ENCODE results near the gene HECA. TPM values are rescaled to one million over a fixed set of nuclear protein-coding genes. Genes with fewer than 3 reads are reported as not detected.

The HECA gene
- total RNA-seq, 1 donor = 53.9 TPM

DNA sequence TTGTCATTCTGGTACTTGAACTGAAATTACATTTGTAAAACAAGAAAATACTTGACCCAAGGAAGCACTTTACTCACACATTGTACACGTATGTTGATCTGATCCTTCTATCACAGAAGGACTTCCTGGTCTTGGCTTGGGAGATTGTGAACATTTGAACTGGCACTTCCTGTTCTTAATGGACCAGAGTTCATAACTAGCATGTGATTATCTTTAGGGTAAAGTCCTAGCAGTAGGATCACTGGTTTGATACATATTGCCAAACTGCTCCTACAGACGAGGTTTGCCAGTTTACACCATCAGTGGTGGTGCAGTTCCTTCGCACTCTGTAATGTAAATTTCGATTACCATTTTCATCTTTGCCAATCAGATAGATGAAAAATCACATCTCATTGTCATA lies 12.7 kb downstream of the HECA start:
- H2AFZ ChIP-seq (ENCODE audit: low read length) = no peak overlapping the region
- no peak overlapping the region for H3K4me3 ChIP-seq (ENCODE audit: insufficient read depth, low read length)
- H3K79me2 ChIP-seq (ENCODE audit: insufficient read depth, low read length) = peaks cover 72% of the 10 kb centered on the region
- H3K9me3 ChIP-seq (ENCODE audit: low read depth, low read length) = no peaks in the 10 kb centered on the region
- H3K4me1 ChIP-seq (ENCODE audit: insufficient read depth, low read length) = peaks cover 14% of the 10 kb centered on the region
- no peaks in the 10 kb centered on the region for H3K36me3 ChIP-seq (ENCODE audit: insufficient read depth, low read length)
- peaks cover 12% of the 10 kb centered on the region for H4K20me1 ChIP-seq (ENCODE audit: insufficient read depth, low read length)
- no peak overlapping the region for H3K4me2 ChIP-seq (ENCODE audit: insufficient read depth, low read length)
- no peak for DNase-seq (ENCODE audit: insufficient read length, low spot score, missing footprints)
- TF ChIP-seq, protein P1, sequence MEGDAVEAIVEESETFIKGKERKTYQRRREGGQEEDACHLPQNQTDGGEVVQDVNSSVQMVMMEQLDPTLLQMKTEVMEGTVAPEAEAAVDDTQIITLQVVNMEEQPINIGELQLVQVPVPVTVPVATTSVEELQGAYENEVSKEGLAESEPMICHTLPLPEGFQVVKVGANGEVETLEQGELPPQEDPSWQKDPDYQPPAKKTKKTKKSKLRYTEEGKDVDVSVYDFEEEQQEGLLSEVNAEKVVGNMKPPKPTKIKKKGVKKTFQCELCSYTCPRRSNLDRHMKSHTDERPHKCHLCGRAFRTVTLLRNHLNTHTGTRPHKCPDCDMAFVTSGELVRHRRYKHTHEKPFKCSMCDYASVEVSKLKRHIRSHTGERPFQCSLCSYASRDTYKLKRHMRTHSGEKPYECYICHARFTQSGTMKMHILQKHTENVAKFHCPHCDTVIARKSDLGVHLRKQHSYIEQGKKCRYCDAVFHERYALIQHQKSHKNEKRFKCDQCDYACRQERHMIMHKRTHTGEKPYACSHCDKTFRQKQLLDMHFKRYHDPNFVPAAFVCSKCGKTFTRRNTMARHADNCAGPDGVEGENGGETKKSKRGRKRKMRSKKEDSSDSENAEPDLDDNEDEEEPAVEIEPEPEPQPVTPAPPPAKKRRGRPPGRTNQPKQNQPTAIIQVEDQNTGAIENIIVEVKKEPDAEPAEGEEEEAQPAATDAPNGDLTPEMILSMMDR (IDR thresholded peaks at IDR 0.05; ENCODE audit: extremely low read depth, low read depth, low read length) = no peak
- no peak overlapping the region for H3K27ac ChIP-seq (ENCODE audit: low read depth, low read length)
- H3K27me3 ChIP-seq (ENCODE audit: insufficient read depth, low read length) = no peaks in the 10 kb centered on the region

DNA sequence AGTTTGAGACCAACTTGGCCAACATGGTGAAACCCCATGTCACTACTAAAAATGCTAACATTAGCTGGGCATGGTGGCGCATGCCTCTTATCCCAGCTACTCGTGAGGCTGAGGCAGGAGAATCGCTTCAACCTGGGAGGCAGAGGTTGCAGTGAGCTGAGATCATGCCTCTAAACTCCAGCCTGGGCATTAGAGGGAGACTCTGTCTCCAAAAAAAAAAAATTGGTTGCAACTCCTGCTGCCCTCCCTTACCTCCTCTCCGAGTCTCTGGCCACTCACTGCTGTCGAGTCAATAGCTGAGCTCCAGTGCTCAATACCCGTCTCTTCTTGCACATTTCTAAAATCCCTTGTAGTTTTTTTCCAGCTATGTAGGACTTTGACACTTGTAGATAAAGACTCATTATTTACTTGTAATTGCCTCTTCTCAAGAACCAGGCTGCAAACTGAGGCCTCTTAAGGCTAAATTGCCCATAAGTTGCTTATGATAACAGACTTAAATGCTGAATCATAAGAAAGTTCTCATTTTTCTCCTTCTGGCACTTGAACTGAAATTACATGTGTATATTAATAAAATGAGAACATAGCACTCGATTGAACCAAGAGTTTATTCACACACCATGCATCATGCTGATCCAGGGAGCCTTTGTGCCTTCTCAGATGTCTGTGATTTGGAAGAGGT lies 13.8 kb downstream of the HECA start:
- Histone ChIP-seq H2AFZ (ENCODE audit: low read length) (no peak overlapping the region), H3K9me3 (ENCODE audit: low read depth, low read length) (no peaks in the 10 kb centered on the region), H3K4me1 (ENCODE audit: insufficient read depth, low read length) (peaks cover 23% of the 10 kb centered on the region), H3K36me3 (ENCODE audit: insufficient read depth, low read length) (no peaks in the 10 kb centered on the region), H3K27ac (ENCODE audit: low read depth, low read length) (no peak overlapping the region), H3K4me2 (ENCODE audit: insufficient read depth, low read length) (peak overlapping the region; percentile 11), H3K27me3 (ENCODE audit: insufficient read depth, low read length) (no peaks in the 10 kb centered on the region), H3K4me3 (ENCODE audit: insufficient read depth, low read length) (no peak overlapping the region), H3K79me2 (ENCODE audit: insufficient read depth, low read length) (peaks cover 65% of the 10 kb centered on the region), H4K20me1 (ENCODE audit: insufficient read depth, low read length) (peaks cover 12% of the 10 kb centered on the region)
- no peak for DNase-seq (ENCODE audit: insufficient read length, low spot score, missing footprints)
- TF ChIP-seq, protein P1 (IDR thresholded peaks at IDR 0.05; ENCODE audit: extremely low read depth, low read depth, low read length) = no peak

DNA sequence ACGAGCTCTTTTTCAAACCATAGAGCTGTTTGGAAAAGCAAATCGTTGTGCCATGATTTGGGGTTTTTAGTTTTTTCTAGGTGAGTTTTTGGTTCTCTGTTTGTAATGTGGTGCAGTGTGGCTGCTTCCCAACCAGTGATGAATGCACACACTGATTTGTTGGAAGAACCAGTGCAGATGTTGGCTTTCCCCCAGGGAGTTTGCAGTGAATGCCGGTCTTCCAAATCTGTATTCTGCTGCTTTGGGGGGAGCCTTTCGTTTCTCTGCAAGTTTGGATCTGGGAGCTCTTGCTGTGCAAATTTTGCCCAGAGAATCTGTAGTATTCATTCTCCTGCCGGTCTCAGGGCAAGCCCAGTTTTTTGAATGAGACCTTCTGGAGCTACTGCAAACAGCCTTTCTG lies 14.5 kb downstream of the HECA start:
- no peaks in the 10 kb centered on the region for H3K9me3 ChIP-seq (ENCODE audit: low read depth, low read length)
- H3K79me2 ChIP-seq (ENCODE audit: insufficient read depth, low read length) = peaks cover 62% of the 10 kb centered on the region
- DNase-seq (ENCODE audit: insufficient read length, low spot score, missing footprints) = no peak
- H3K27me3 ChIP-seq (ENCODE audit: insufficient read depth, low read length) = no peaks in the 10 kb centered on the region
- no peaks in the 10 kb centered on the region for H3K36me3 ChIP-seq (ENCODE audit: insufficient read depth, low read length)
- TF ChIP-seq, protein P1 (IDR thresholded peaks at IDR 0.05; ENCODE audit: extremely low read depth, low read depth, low read length) = no peak
- H3K4me3 ChIP-seq (ENCODE audit: insufficient read depth, low read length) = no peak overlapping the region
- no peak overlapping the region for H3K27ac ChIP-seq (ENCODE audit: low read depth, low read length)
- H4K20me1 ChIP-seq (ENCODE audit: insufficient read depth, low read length) = peaks cover 10% of the 10 kb centered on the region
- peak overlapping the region; percentile 11 for H3K4me2 ChIP-seq (ENCODE audit: insufficient read depth, low read length)
- no peak overlapping the region for H2AFZ ChIP-seq (ENCODE audit: low read length)
- peaks cover 30% of the 10 kb centered on the region for H3K4me1 ChIP-seq (ENCODE audit: insufficient read depth, low read length)

DNA sequence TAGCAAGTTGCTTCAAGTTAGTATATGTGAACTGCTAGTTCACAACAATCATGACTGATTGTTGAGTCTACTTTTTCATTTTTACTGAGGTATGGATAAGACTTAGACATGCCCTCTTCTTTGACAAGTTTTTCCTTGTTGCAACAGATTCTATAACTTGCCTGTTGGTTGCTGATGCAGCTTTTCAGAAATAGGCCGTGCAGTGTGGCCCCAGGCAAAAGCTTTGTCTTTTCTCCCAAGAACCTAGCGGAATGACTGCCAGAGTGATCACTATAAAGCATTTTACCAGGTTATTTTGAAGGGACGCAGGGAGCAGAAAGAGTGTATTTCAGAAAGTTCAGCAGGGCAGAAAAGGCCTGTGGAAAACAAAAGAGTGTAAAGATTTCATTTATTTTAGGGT lies 16.0 kb downstream of the HECA start:
- H3K4me3 ChIP-seq (ENCODE audit: insufficient read depth, low read length) = no peak overlapping the region
- H3K4me1 ChIP-seq (ENCODE audit: insufficient read depth, low read length) = peaks cover 35% of the 10 kb centered on the region
- TF ChIP-seq, protein P1 (IDR thresholded peaks at IDR 0.05; ENCODE audit: extremely low read depth, low read depth, low read length) = no peak
- no peak overlapping the region for H2AFZ ChIP-seq (ENCODE audit: low read length)
- peaks cover 12% of the 10 kb centered on the region for H4K20me1 ChIP-seq (ENCODE audit: insufficient read depth, low read length)
- no peaks in the 10 kb centered on the region for H3K36me3 ChIP-seq (ENCODE audit: insufficient read depth, low read length)
- DNase-seq (ENCODE audit: insufficient read length, low spot score, missing footprints) = no peak
- H3K79me2 ChIP-seq (ENCODE audit: insufficient read depth, low read length) = peaks cover 68% of the 10 kb centered on the region
- H3K27ac ChIP-seq (ENCODE audit: low read depth, low read length) = no peak overlapping the region
- no peak overlapping the region for H3K4me2 ChIP-seq (ENCODE audit: insufficient read depth, low read length)
- no peaks in the 10 kb centered on the region for H3K9me3 ChIP-seq (ENCODE audit: low read depth, low read length)
- H3K27me3 ChIP-seq (ENCODE audit: insufficient read depth, low read length) = no peaks in the 10 kb centered on the region

All from osteoblast (primary cell).